Cardiac muscle cell (in vitro differentiated cells and primary cell): ENCODE measurements around the gene HAPLN1. TPM values are rescaled to one million over a fixed set of nuclear protein-coding genes. Genes with fewer than 3 reads are reported as not detected.

Experiments used
- DNase-seq, 2 donors: peaks; one replicate each; pipeline versions ENCODE4 v3.0.0 to v3.0.0-alpha.2; 2010 to 2017; ENCODE audit warnings: low read depth in 1 of 2, low spot score in 1 of 2
- H3K27ac ChIP-seq: fragments of 200-600 bp; sonication (generic); 2 replicates; pipeline ENCODE4 v1.5.1; 2016
- H3K27me3 ChIP-seq: fragments of 200-600 bp; sonication (generic); 2 replicates; pipeline ENCODE4 v1.6.0; 2016; ENCODE audit warnings: control low read depth
- H3K36me3 ChIP-seq: fragments of 200-600 bp; sonication (generic); 2 replicates; pipeline ENCODE4 v1.5.1; 2016; ENCODE audit warnings: control low read depth
- H3K4me1 ChIP-seq: fragments of 200-600 bp; sonication (generic); 2 replicates; pipeline ENCODE4 v1.8.1; 2017; ENCODE audit warnings: low read depth, mild to moderate bottlenecking, mixed run types
- H3K4me3 ChIP-seq: fragments of 200-600 bp; sonication (generic); 2 replicates; pipeline ENCODE4 v1.5.1; 2016; ENCODE audit warnings: mild to moderate bottlenecking
- H3K9me3 ChIP-seq: fragments of 200-600 bp; sonication (generic); 2 replicates; pipeline ENCODE4 v1.5.1; 2017; ENCODE audit warnings: low read depth, mild to moderate bottlenecking, control low read depth
- CTCF ChIP-seq: IDR thresholded peaks from 2 replicates; pipeline ENCODE4 v1.5.1; 2012; ENCODE audit warnings: low read depth, mild to moderate bottlenecking, low read length
- polyA plus RNA-seq: library from polyadenylated mRNA; unstranded; fragments of >200 nt; fragmentation: Nextera tagmentation; extraction: Ambion mirVana; gene quantifications from 2 replicates; pipeline ENCODE4 v1.2.1, GENCODE V29; 2016
- total RNA-seq: library from RNA; depleted of rRNA; stranded (reverse); fragments of >200 nt; gene quantifications from 2 replicates; pipeline ENCODE4 v1.2.3, GENCODE V29; 2016

Gene HAPLN1
- total and polyA plus RNA-seq, 2 experiments from 2014 or later, result 9.9 to 11.9 TPM

- TF ChIP-seq CTCF, result no peak
- no peak for DNase-seq
- Histone ChIP-seq H3K4me1 (peaks cover 5% of the 10 kb centered on the region), H3K4me3 (no peak overlapping the region), H3K36me3 (no peaks in the 10 kb centered on the region), H3K27ac (no peak overlapping the region), H3K9me3 (no peaks in the 10 kb centered on the region), H3K27me3 (no peaks in the 10 kb centered on the region)
These were observed 17.6 kb downstream of the HAPLN1 start for GRCh38 chr5:83703059-83703458.

- Histone ChIP-seq H3K27me3 (no peaks in the 10 kb centered on the region), H3K27ac (no peak overlapping the region), H3K9me3 (no peaks in the 10 kb centered on the region), H3K4me1 (peaks cover 5% of the 10 kb centered on the region), H3K4me3 (no peak overlapping the region), H3K36me3 (no peaks in the 10 kb centered on the region)
- peak in 1 of 2 donors; percentile 17 for DNase-seq
- no peak for TF ChIP-seq CTCF
These were observed 18.8 kb downstream of the HAPLN1 start for GRCh38 chr5:83701886-83702285.

GRCh38 chr5:83689881-83690280, 30.8 kb downstream of the HAPLN1 start:
- no peaks in the 10 kb centered on the region for H3K9me3 ChIP-seq
- no peak for DNase-seq
- no peaks in the 10 kb centered on the region for H3K36me3 ChIP-seq
- no peaks in the 10 kb centered on the region for H3K27me3 ChIP-seq
- H3K4me3 ChIP-seq, result no peak overlapping the region
- no peak overlapping the region for H3K27ac ChIP-seq
- peaks cover 4% of the 10 kb centered on the region for H3K4me1 ChIP-seq
- no peak for TF ChIP-seq CTCF

GRCh38 chr5:83688281-83688680, 32.4 kb downstream of the HAPLN1 start:
- H3K9me3 ChIP-seq, result no peaks in the 10 kb centered on the region
- no peaks in the 10 kb centered on the region for H3K36me3 ChIP-seq
- TF ChIP-seq CTCF, result no peak
- H3K4me1 ChIP-seq, result peaks cover 7% of the 10 kb centered on the region
- no peaks in the 10 kb centered on the region for H3K27me3 ChIP-seq
- H3K4me3 ChIP-seq, result no peak overlapping the region
- DNase-seq, result no peak
- no peak overlapping the region for H3K27ac ChIP-seq

- H3K27me3 ChIP-seq, result no peaks in the 10 kb centered on the region
- no peak for TF ChIP-seq CTCF
- no peak overlapping the region for H3K4me3 ChIP-seq
- DNase-seq, result no peak
- no peaks in the 10 kb centered on the region for H3K36me3 ChIP-seq
- H3K4me1 ChIP-seq, result peaks cover 7% of the 10 kb centered on the region
- no peak overlapping the region for H3K27ac ChIP-seq
- H3K9me3 ChIP-seq, result no peaks in the 10 kb centered on the region
These were observed 33.5 kb downstream of the HAPLN1 start for GRCh38 chr5:83687124-83687619.

GRCh38 chr5:83686251-83686650, 34.4 kb downstream of the HAPLN1 start:
- Histone ChIP-seq H3K4me1 (peaks cover 7% of the 10 kb centered on the region), H3K27me3 (no peaks in the 10 kb centered on the region), H3K27ac (no peak overlapping the region), H3K36me3 (no peaks in the 10 kb centered on the region), H3K9me3 (no peaks in the 10 kb centered on the region), H3K4me3 (no peak overlapping the region)
- no peak for TF ChIP-seq CTCF
- no peak for DNase-seq
